CD8-positive, alpha-beta memory T cell (primary cell): ENCODE measurements around the gene KDM7A. TPM values are rescaled to one million over a fixed set of nuclear protein-coding genes. Genes with fewer than 3 reads are reported as not detected.

Source experiments
- CTCF ChIA-PET: fragments of 350-600 bp; sonication (Branson Sonifier 250); formaldehyde crosslinking; loops from one replicate; lab custom pipeline; 2021; ENCODE audit warnings: antibody characterized with exemption; lab: Charles Lee
- POLR2A ChIA-PET: fragments of 350-600 bp; sonication (Branson Sonifier 250); formaldehyde crosslinking; loops from one replicate; lab custom pipeline; 2021; ENCODE audit warnings: antibody characterized with exemption; lab: Charles Lee
- DNase-seq, 5 donors: peaks; one replicate each; pipeline versions ENCODE4 v3.0.0 to v3.0.0-alpha.2; 2020 to 2022; ENCODE audit warnings: mixed read lengths in 1 of 5
- H3K27ac ChIP-seq: one replicate; pipeline ENCODE4 v1.7.0; 2013; ENCODE audit warnings: low read depth, mild to moderate bottlenecking, low read length, moderate library complexity
- H3K27me3 ChIP-seq: 2 replicates; pipeline ENCODE4 v1.7.0; 2013; ENCODE audit warnings: low read length, mild to moderate bottlenecking; ENCODE audit not compliant: insufficient read depth, poor library complexity, severe bottlenecking
- H3K36me3 ChIP-seq: 2 replicates; pipeline ENCODE4 v1.7.0; 2013; ENCODE audit warnings: mild to moderate bottlenecking, low read length, moderate library complexity; ENCODE audit not compliant: insufficient read depth
- H3K4me1 ChIP-seq: 2 replicates; pipeline ENCODE4 v1.7.0; 2013; ENCODE audit warnings: mild to moderate bottlenecking, low read length, moderate library complexity; ENCODE audit not compliant: insufficient read depth
- H3K4me3 ChIP-seq: 2 replicates; pipeline ENCODE4 v1.7.0; 2013; ENCODE audit warnings: mild to moderate bottlenecking, low read length
- H3K9me3 ChIP-seq: 2 replicates; pipeline ENCODE4 v1.7.0; 2013; ENCODE audit warnings: mild to moderate bottlenecking, low read length
- H3K27ac Mint-ChIP-seq, 8 donors: one replicate each; pipeline ENCODE4 v1.8.0; 2020 to 2021; ENCODE audit warnings: mixed read lengths in 8 of 8, mild to moderate bottlenecking in 6 of 8, inconsistent platforms in 3 of 8, moderate library complexity in 3 of 8
- H3K27me3 Mint-ChIP-seq, 2 donors: one replicate each; pipeline ENCODE4 v1.8.0; 2020 to 2021; ENCODE audit warnings: mixed read lengths in 2 of 2, mild to moderate bottlenecking in 1 of 2, moderate library complexity in 1 of 2
- H3K36me3 Mint-ChIP-seq, 3 donors: one replicate each; pipeline ENCODE4 v1.8.0; 2020 to 2021; ENCODE audit warnings: mixed read lengths in 3 of 3, inconsistent platforms in 1 of 3, mild to moderate bottlenecking in 1 of 3
- H3K4me1 Mint-ChIP-seq, 3 donors: one replicate each; pipeline ENCODE4 v1.8.0; 2020 to 2021; ENCODE audit warnings: mixed read lengths in 3 of 3, inconsistent platforms in 1 of 3, mild to moderate bottlenecking in 1 of 3
- H3K4me3 Mint-ChIP-seq, 7 donors: one replicate each; pipeline ENCODE4 v1.8.0; 2020 to 2021; ENCODE audit warnings: mixed read lengths in 7 of 7, mild to moderate bottlenecking in 6 of 7, moderate library complexity in 4 of 7, inconsistent platforms in 2 of 7
- H3K9me3 Mint-ChIP-seq, 5 donors: one replicate each; pipeline ENCODE4 v1.8.0; 2020 to 2022; ENCODE audit warnings: mixed read lengths in 5 of 5, mild to moderate bottlenecking in 3 of 5, moderate library complexity in 2 of 5, inconsistent platforms in 1 of 5
- polyA plus RNA-seq: library from polyadenylated mRNA; unstranded; fragments of 300-500 nt; fragmentation: Illumina TruSeq; gene quantifications from one replicate; pipeline ENCODE4 v1.2.3, GENCODE V29; 2021
- total RNA-seq, 2 experiments: library from RNA; stranded (reverse); gene quantifications; one replicate each; pipeline ENCODE4 v1.2.3, GENCODE V29; 2021

Gene KDM7A
- total and polyA plus RNA-seq, 3 experiments from 2014 or later: 3.5 to 8.5 (median 8.2) TPM

GRCh38 chr7:140062528-140063299 is 114.1 kb downstream of the KDM7A start, which contains the start of gene PARP12:
PARP12 (minus strand) TSS chr7:140062951; CDS start chr7:140062847, 104 bp downstream.
- peak; percentile 83 to 91 (median 85) for DNase-seq
- peaks cover 40% of the 10 kb centered on the region for H3K4me1 ChIP-seq
- H3K36me3 Mint-ChIP-seq: peaks cover 5 to 21% (median 10%) of the 10 kb centered on the region in 3 donors
- H3K4me3 ChIP-seq: peak within 1 kb of the TSS; percentile 85
- ChIA-PET POLR2A (interaction anchor here (0.8 to 1.9 kb wide), 6 partner anchors 8 to 282 kb away, joined by 3 to 9 read pairs (median 4); partner anchors contain the start of gene KDM7A), CTCF (interaction anchor here (0.8 to 1.5 kb wide), 5 partner anchors 8 to 38 kb away, joined by 3 read pairs; no protein-coding TSS in a partner anchor)
- H3K4me1 Mint-ChIP-seq: peaks cover 39 to 56% (median 44%) of the 10 kb centered on the region in 3 donors
- peaks cover 5 to 20% (median 16%) of the 10 kb centered on the region in 5 donors for H3K9me3 Mint-ChIP-seq
- H3K36me3 ChIP-seq: no peaks in the 10 kb centered on the region
- H3K27me3 ChIP-seq: no peaks in the 10 kb centered on the region
- H3K27ac Mint-ChIP-seq: peak within 1 kb of the TSS; percentile 91 to 98 (median 96)
- peaks cover 0 to 2% of the 10 kb centered on the region in 2 donors for H3K27me3 Mint-ChIP-seq
- H3K9me3 ChIP-seq: peaks cover 11% of the 10 kb centered on the region
- H3K4me3 Mint-ChIP-seq: peak within 1 kb of the TSS; percentile 93 to 98 (median 95)
- H3K27ac ChIP-seq: peak within 1 kb of the TSS; percentile 81

GRCh38 chr7:140062118-140062527 is 114.7 kb downstream of the KDM7A start:
- ChIA-PET CTCF (interaction anchor here (1.2 to 1.3 kb wide), 2 partner anchors 26 to 38 kb away, joined by 3 read pairs; no protein-coding TSS in a partner anchor), POLR2A (interaction anchor here (0.5 to 1.9 kb wide), 4 partner anchors 23 to 281 kb away, joined by 3 to 9 read pairs (median 4); partner anchors contain the start of gene KDM7A)
- Mint-ChIP-seq H3K4me3 (peak overlapping the region; percentile 93 to 98 (median 95)), H3K27ac (peak overlapping the region; percentile 91 to 98 (median 96)), H3K9me3 (peaks cover 5 to 16% (median 11%) of the 10 kb centered on the region in 5 donors), H3K27me3 (peaks cover 0 to 2% of the 10 kb centered on the region in 2 donors), H3K4me1 (peaks cover 43 to 61% (median 49%) of the 10 kb centered on the region in 3 donors), H3K36me3 (peaks cover 6 to 17% (median 15%) of the 10 kb centered on the region in 3 donors)
- H3K4me3 ChIP-seq: peak overlapping the region; percentile 85
- peaks cover 11% of the 10 kb centered on the region for H3K9me3 ChIP-seq
- no peaks in the 10 kb centered on the region for H3K27me3 ChIP-seq
- peak; percentile 47 to 75 (median 51) for DNase-seq
- H3K36me3 ChIP-seq: no peaks in the 10 kb centered on the region
- peak overlapping the region; percentile 81 for H3K27ac ChIP-seq
- peaks cover 40% of the 10 kb centered on the region for H3K4me1 ChIP-seq

GRCh38 chr7:140061607-140061930 is 115.2 kb downstream of the KDM7A start:
- Mint-ChIP-seq H3K36me3 (peaks cover 4 to 19% (median 11%) of the 10 kb centered on the region in 3 donors), H3K27me3 (peaks cover 0 to 2% of the 10 kb centered on the region in 2 donors), H3K9me3 (peaks cover under 1 to 11% (median 6%) of the 10 kb centered on the region in 5 donors), H3K4me1 (peaks cover 47 to 67% (median 55%) of the 10 kb centered on the region in 3 donors), H3K27ac (peak overlapping the region; percentile 91 to 98 (median 96)), H3K4me3 (peak overlapping the region; percentile 93 to 98 (median 95))
- POLR2A ChIA-PET: interaction anchor here (0.5 to 0.7 kb wide), 2 partner anchors 22 to 141 kb away, joined by 3 read pairs; no protein-coding TSS in a partner anchor
- no peak for DNase-seq
- Histone ChIP-seq H3K27me3 (no peaks in the 10 kb centered on the region), H3K27ac (peak overlapping the region; percentile 81), H3K4me3 (peak overlapping the region; percentile 85), H3K36me3 (no peaks in the 10 kb centered on the region), H3K4me1 (peaks cover 40% of the 10 kb centered on the region), H3K9me3 (peaks cover 6% of the 10 kb centered on the region)
- CTCF ChIA-PET: no interaction called here

- DNase-seq: no peak
- H3K27ac Mint-ChIP-seq: peak overlapping the region; percentile 89 to 98 (median 96)
- H3K36me3 Mint-ChIP-seq: peaks cover 2 to 25% (median 5%) of the 10 kb centered on the region in 3 donors
- H3K27me3 ChIP-seq: no peaks in the 10 kb centered on the region
- peaks cover 40% of the 10 kb centered on the region for H3K4me1 ChIP-seq
- CTCF ChIA-PET: no interaction called here
- H3K4me1 Mint-ChIP-seq: peaks cover 50 to 73% (median 60%) of the 10 kb centered on the region in 3 donors
- H3K9me3 ChIP-seq: peaks cover under 1% of the 10 kb centered on the region
- peak overlapping the region; percentile 12 for H3K27ac ChIP-seq
- H3K4me3 Mint-ChIP-seq: peak overlapping the region; percentile 93 to 98 (median 95)
- H3K9me3 Mint-ChIP-seq: peaks cover 0 to 5% (median under 1%) of the 10 kb centered on the region in 5 donors
- peaks cover 0 to 2% of the 10 kb centered on the region in 2 donors for H3K27me3 Mint-ChIP-seq
- H3K36me3 ChIP-seq: no peaks in the 10 kb centered on the region
- peak overlapping the region; percentile 85 for H3K4me3 ChIP-seq
- POLR2A ChIA-PET: interaction anchor here (0.7 kb wide), 1 partner anchor 22 kb away, joined by 3 read pairs; no protein-coding TSS in a partner anchor
Measured at GRCh38 chr7:140060788-140061606, 115.8 kb downstream of the KDM7A start.

GRCh38 chr7:140060243-140060630 is 116.5 kb downstream of the KDM7A start:
- H3K4me1 ChIP-seq: peaks cover 40% of the 10 kb centered on the region
- DNase-seq: no peak
- Mint-ChIP-seq H3K4me3 (peak overlapping the region; percentile 65 to 98 (median 95)), H3K27ac (peak overlapping the region; percentile 89 to 98 (median 96)), H3K36me3 (peaks cover 0 to 30% (median 6%) of the 10 kb centered on the region in 3 donors), H3K4me1 (peaks cover 57 to 80% (median 67%) of the 10 kb centered on the region in 3 donors), H3K27me3 (peaks cover 0 to 2% of the 10 kb centered on the region in 2 donors), H3K9me3 (no peaks in the 10 kb centered on the region)
- ChIA-PET POLR2A (no interaction called here), CTCF (no interaction called here)
- peak overlapping the region; percentile 8 for H3K27ac ChIP-seq
- H3K9me3 ChIP-seq: no peaks in the 10 kb centered on the region
- H3K36me3 ChIP-seq: no peaks in the 10 kb centered on the region
- no peaks in the 10 kb centered on the region for H3K27me3 ChIP-seq
- H3K4me3 ChIP-seq: no peak overlapping the region

GRCh38 chr7:140059273-140060242 is 117.2 kb downstream of the KDM7A start:
- H3K4me3 ChIP-seq: no peak overlapping the region
- H3K4me3 Mint-ChIP-seq: peak overlapping the region; percentile 65 to 98 (median 95)
- H3K27me3 ChIP-seq: no peaks in the 10 kb centered on the region

More at GRCh38 chr7:140059273-140060242, 117.2 kb downstream of the KDM7A start:
- no peaks in the 10 kb centered on the region for H3K36me3 ChIP-seq
- Mint-ChIP-seq H3K36me3 (peaks cover 0 to 34% (median 6%) of the 10 kb centered on the region in 3 donors), H3K27ac (peak overlapping the region; percentile 66 to 98 (median 96)), H3K4me1 (peaks cover 63 to 87% (median 74%) of the 10 kb centered on the region in 3 donors), H3K9me3 (no peaks in the 10 kb centered on the region), H3K27me3 (peaks cover 0 to 2% of the 10 kb centered on the region in 2 donors)
- H3K27ac ChIP-seq: peak overlapping the region; percentile 8
- no peaks in the 10 kb centered on the region for H3K9me3 ChIP-seq
- peak in 2 of 5 donors; percentile 6 to 59 for DNase-seq
- CTCF ChIA-PET: no interaction called here
- H3K4me1 ChIP-seq: peaks cover 40% of the 10 kb centered on the region
- POLR2A ChIA-PET: no interaction called here
